ENCODE results near the gene C17orf50. TPM values are rescaled to one million over a fixed set of nuclear protein-coding genes. Genes with fewer than 3 reads are reported as not detected.

C17orf50 gene
- total RNA-seq, 1 donor from 2014 or later = not detected

DNA sequence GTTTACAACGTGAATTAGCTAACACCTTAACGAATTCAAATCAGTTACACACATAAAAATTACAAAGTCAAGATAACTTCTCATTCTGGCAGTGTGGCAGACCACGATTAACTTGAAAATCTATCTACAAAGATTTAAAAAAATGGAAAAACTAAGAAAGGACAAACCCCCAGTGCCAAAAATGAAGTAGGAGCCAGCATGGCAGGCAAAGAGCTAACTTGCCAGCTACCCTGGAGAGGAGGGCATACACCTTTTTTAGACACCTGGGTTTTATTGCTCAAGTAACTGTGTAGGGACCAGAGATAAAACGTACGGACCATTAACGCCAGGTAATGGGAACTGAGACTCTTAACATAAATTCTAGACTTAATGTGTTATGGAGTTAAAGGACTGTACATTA, 51.1 kb downstream of the C17orf50 start:
- no peak for DNase-seq (ENCODE audit: low spot score)

DNA sequence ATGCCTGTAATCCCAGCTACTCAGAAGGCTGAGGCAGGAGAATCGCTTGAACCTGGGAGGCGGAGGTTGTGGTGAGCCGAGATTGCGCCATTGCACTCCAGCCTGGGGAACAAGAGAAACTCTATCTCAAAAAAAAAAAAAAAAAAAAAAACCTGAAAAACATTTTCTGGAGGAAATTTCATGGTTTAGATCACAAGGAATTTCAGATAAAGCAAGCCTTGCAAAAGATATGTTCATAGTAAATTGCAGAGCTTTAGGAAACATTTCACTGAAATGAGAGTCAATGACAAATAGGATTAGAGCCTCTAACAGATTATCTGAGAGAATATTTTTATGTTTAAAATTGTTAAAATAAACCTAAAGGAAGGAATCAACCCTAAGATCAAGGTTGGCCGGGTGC, 51.8 kb downstream of the C17orf50 start:
- no peak for DNase-seq (ENCODE audit: low spot score)

Other genes with a start within 250 kb of the C17orf50 start
- gene SLFN12L, start 223.2 kb upstream of the C17orf50 start, total RNA-seq (ENCODE audit: insufficient read depth, low replicate concordance) = 8.4 TPM
- gene SLFN14, start 200.1 kb upstream of the C17orf50 start, total RNA-seq (ENCODE audit: insufficient read depth, low replicate concordance) = 4.8 TPM
- 5.5 TPM for gene PEX12, start 182.3 kb upstream of the C17orf50 start, total RNA-seq (ENCODE audit: insufficient read depth, low replicate concordance)
- gene AP2B1, start 173.6 kb upstream of the C17orf50 start, total RNA-seq (ENCODE audit: insufficient read depth, low replicate concordance) = 32.3 TPM
- 14.7 TPM for gene RASL10B, start 29.2 kb upstream of the C17orf50 start, total RNA-seq (ENCODE audit: insufficient read depth, low replicate concordance)
- 1.4 TPM for gene GAS2L2, start 7.6 kb upstream of the C17orf50 start, total RNA-seq (ENCODE audit: insufficient read depth, low replicate concordance)
- 113 TPM for gene MMP28, start 34.8 kb downstream of the C17orf50 start, total RNA-seq (ENCODE audit: insufficient read depth, low replicate concordance)
- gene TAF15, start 48.6 kb downstream of the C17orf50 start, total RNA-seq (ENCODE audit: insufficient read depth, low replicate concordance) = 33.0 TPM
- gene HEATR9, start 108.0 kb downstream of the C17orf50 start, total RNA-seq (ENCODE audit: insufficient read depth, low replicate concordance) = not detected
- gene CCL5, start 119.5 kb downstream of the C17orf50 start, total RNA-seq (ENCODE audit: insufficient read depth, low replicate concordance) = not detected
- not detected for gene RDM1, start 169.9 kb downstream of the C17orf50 start, total RNA-seq (ENCODE audit: insufficient read depth, low replicate concordance)
- not detected for gene LYZL6, start 182.8 kb downstream of the C17orf50 start, total RNA-seq (ENCODE audit: insufficient read depth, low replicate concordance)
- gene CCL16, start 220.6 kb downstream of the C17orf50 start, total RNA-seq (ENCODE audit: insufficient read depth, low replicate concordance) = not detected
- 4.1 TPM for gene CCL14, start 225.8 kb downstream of the C17orf50 start, total RNA-seq (ENCODE audit: insufficient read depth, low replicate concordance)
- not detected for gene CCL15, start 240.7 kb downstream of the C17orf50 start, total RNA-seq (ENCODE audit: insufficient read depth, low replicate concordance)

All from umbilical cord (tissue), 2 donors.